ENCODE results near the gene MACROD1.
A peak's percentile ranks its signal among the peaks of the same experiment; 100 is the strongest.

MACROD1 gene

GRCh38 chr11:64152841-64153691, 12.8 kb downstream of the MACROD1 start:
- DNase-seq = peak; percentile 78

GRCh38 chr11:64151337-64151736, 14.6 kb downstream of the MACROD1 start:
- no peak for DNase-seq

- DNase-seq = no peak
These were observed 15.3 kb downstream of the MACROD1 start for GRCh38 chr11:64150481-64151239.

GRCh38 chr11:64150051-64150450, 15.9 kb downstream of the MACROD1 start:
- no peak for DNase-seq

GRCh38 chr11:64148917-64149617, 16.8 kb downstream of the MACROD1 start:
- DNase-seq = no peak

- DNase-seq = peak; percentile 73
These were observed 17.5 kb downstream of the MACROD1 start for GRCh38 chr11:64148226-64148916.

GRCh38 chr11:64146036-64146955, 19.6 kb downstream of the MACROD1 start:
- DNase-seq = peak; percentile 81

- DNase-seq = no peak
These were observed 21.1 kb downstream of the MACROD1 start for GRCh38 chr11:64144587-64145472.

GRCh38 chr11:64141081-64141783, 24.7 kb downstream of the MACROD1 start:
- DNase-seq = no peak

- no peak for DNase-seq
These were observed 25.8 kb downstream of the MACROD1 start for GRCh38 chr11:64140082-64140481.

- DNase-seq = no peak
These were observed 26.9 kb downstream of the MACROD1 start for GRCh38 chr11:64139049-64139448.

- DNase-seq = no peak
These were observed 27.5 kb downstream of the MACROD1 start for GRCh38 chr11:64138398-64138797.

- no peak for DNase-seq
These were observed 29.0 kb downstream of the MACROD1 start for GRCh38 chr11:64136765-64137441.

GRCh38 chr11:64135711-64136110, 30.2 kb downstream of the MACROD1 start:
- no peak for DNase-seq

GRCh38 chr11:64134963-64135362, 30.9 kb downstream of the MACROD1 start:
- no peak for DNase-seq

GRCh38 chr11:64132982-64133705, 32.8 kb downstream of the MACROD1 start:
- no peak for DNase-seq

GRCh38 chr11:64132191-64132771, 33.6 kb downstream of the MACROD1 start:
- no peak for DNase-seq

GRCh38 chr11:64131683-64132190, 34.2 kb downstream of the MACROD1 start:
- no peak for DNase-seq
